Stimulated activated CD8-positive, alpha-beta memory T cell treated with anti-CD3 and anti-CD28 coated beads, Interleukin-2, amount 100 ng/mL, for 1 hour (primary cell): Measurements from ENCODE around the gene OCEL1.
A peak's percentile ranks its signal among the peaks of the same experiment; 100 is the strongest.

Experiments used
- DNase-seq, 2 donors: peaks; one replicate each; pipeline ENCODE4 v3.0.0-alpha.2; 2020; ENCODE audit warnings: low read depth in 2 of 2

Gene OCEL1

DNA sequence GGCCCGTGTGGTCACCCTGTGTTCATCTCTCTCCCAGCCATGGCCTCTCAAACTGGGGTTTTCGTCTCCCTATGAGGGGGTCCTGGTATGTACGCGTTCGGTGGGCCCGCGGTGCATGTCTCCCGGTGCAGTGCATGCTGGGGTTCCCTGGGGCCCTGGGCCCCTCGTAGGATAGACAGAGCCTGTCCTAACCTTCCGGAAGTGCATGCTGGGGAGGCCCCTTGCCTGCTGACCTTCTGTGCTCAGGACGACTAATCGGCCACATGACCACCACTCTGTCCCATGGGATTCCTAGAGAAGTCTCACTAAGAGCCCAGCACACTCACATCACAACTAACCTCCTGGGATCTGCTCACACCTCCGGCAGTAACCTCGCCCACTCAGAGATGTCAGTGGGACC is 15.7 kb upstream of the OCEL1 start:
- no peak for DNase-seq

DNA sequence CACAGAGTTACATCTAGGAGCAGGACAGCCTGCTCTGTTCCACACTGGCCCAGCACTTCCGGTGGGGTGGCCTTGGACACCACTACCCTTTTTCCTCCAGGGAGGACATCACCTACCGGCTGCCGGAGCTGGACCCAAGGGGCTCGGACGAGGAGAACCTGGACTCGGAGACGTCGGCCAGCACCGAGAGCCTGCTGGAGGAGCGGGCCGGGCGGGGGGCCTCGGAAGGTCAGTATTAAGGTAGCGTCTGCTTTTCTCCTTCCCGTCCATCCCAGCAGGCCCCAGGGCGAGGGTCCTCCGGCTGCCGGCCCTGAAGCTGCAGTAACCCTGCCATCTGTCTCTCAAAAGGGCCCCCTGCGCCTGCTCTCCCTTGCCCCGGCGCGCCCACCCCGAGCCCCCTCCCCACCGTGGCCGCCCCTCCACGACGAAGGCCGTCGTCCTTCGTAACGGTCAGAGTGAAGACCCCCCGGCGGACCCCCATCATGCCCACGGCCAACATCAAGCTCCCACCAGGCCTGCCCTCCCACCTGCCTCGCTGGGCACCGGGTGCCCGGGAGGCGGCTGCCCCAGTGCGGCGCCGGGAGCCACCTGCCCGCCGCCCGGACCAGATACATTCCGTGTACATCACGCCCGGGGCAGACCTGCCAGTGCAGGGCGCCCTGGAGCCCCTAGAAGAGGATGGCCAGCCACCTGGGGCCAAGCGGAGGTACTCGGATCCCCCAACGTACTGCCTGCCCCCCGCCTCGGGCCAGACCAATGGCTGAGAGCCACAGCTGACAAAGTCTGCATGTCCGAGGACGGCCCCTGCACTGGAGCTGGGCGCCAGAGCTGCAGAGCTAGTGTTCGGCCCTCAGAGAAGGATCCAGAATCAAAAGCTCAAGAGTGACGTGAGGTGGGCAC is 14.2 kb upstream of the OCEL1 start:
- no peak for DNase-seq

DNA sequence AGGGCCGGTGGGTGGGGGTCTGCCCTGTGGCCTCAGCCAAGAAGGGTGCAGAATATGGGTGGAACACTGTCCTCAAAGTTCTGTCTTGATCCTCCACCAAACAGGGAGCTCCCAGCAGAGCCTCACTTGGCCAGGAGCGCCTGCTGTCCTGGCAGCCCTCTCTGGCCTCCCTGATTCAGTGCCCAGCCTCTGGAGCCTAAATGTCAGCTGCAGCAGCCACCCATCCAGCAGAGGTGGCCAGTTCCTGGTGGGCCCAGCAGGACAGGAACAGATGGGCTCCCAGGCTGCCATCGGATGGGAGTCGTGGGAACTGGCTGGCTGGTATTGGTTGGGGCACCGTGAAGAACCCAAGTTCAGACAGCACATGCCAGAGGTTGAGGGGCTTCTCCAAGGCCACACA is 12.7 kb upstream of the OCEL1 start:
- DNase-seq = no peak

DNA sequence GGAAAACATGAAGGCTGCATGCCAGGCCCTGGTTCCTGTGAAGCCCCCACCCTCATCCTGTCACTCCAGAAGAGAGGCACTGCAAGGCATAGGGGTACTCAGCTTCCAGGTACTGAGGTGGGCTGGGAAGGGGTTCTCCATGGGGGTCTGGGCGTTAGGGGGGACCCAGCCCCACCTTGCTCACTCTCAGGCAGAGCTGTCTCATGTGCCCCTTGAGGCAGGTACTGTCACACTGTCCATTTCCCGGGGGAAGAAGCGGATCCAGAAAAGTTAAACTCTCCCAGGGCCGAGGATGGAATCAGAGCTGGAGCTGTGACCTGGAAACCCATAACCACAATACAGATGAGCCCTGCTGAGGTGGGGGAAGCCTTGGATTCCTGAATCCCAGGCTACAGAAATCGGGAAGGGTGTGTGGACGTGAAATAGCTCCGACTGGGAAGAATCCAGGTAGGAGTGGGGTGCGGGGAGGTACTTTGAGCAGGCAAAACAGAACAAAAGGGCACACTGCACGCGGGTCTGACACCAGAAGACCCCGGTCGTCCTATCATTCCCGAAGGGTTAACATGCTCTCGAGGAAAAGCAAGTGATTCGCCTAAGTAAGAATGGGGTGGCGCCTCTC is 11.4 kb upstream of the OCEL1 start:
- no peak for DNase-seq

DNA sequence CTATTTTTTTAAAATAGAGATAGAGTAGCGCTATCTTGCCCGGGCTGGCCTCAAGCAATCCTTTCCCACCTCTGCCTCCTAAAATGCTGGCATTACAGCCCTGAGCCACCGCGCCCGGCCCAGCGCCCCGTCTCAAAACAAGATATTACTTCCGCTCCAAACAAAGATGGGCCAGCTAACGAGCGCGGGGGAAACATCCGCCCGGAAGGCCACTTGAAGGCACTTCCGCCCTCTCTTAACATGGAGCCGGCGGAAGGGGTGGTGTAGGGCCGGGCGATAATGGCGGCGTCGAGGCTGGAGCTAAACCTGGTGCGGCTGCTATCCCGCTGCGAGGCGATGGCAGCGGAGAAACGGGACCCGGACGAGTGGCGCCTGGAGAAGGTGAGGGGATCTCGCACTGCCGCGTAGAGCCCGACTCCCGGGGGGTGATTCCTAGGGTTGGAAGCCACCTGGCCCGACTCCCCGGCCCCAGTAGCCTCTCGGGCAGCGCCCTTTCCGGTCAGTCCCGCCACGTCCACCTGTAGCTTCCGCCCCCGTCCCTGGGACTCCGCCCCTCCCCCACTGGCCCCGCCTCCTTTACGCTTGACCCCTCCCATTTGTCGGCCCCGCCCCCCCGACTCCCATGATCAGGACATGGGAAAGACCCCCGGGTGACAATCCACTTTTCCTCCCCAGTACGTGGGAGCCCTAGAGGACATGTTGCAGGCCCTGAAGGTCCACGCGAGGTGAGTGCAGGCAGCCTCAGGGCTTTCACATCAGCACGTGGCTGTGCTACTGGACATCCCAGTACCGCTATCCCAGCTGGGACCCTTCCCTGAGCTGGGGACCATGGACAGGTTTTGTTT is 10.7 kb upstream of the OCEL1 start, which contains the start of gene USE1:
Gene USE1, plus strand, starts transcription at position 231 of the 845 bp plus-strand sequence. Its CDS starts 49 bp downstream, at position 280.
- DNase-seq = peak; percentile 71 to 76

DNA sequence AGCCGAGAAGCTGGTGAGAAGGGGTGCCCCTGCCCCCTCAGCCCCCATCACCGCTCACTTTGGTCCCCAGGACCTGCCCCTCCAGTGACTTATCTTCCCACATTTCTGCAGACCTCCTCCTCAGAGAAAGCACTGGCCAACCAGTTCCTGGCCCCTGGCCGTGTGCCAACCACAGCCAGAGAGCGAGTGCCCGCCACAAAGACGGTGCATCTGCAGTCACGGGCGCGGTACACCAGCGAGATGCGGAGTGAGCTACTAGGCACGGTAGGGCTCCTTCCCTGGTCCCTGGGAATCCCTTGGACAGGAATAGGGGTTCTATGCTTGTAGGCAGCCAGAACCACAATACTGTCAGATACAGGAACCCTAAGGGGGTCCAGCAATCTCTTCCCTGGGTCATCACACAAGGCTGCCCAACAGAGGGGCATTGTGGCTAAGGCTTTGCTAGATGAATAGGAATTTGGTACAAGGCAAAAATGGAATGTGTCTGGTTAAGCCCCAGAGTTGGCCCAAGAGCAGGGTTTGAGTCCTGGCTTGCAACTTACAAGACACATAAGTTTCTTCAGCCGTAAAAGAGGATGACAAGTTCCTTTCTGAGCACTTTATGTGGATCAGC is 9.9 kb upstream of the OCEL1 start:
- DNase-seq = no peak

DNA sequence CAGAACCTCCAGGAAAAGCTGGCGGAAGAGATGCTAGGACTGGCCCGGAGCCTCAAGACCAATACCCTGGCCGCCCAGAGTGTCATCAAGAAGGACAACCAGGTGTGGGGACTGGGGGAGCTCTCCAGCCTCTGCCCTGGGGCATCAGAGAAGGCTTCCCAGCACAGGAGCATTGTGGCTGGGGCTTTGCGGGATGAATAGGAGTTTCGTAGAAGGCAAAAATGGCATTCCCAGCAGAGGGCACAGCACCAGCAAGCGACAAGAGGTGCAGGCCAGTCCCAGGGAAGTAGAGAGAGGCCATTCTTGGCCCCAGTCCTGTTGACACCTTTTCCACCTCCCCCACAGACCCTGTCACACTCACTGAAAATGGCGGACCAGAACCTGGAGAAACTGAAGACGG is 6.7 kb upstream of the OCEL1 start:
- no peak for DNase-seq

DNA sequence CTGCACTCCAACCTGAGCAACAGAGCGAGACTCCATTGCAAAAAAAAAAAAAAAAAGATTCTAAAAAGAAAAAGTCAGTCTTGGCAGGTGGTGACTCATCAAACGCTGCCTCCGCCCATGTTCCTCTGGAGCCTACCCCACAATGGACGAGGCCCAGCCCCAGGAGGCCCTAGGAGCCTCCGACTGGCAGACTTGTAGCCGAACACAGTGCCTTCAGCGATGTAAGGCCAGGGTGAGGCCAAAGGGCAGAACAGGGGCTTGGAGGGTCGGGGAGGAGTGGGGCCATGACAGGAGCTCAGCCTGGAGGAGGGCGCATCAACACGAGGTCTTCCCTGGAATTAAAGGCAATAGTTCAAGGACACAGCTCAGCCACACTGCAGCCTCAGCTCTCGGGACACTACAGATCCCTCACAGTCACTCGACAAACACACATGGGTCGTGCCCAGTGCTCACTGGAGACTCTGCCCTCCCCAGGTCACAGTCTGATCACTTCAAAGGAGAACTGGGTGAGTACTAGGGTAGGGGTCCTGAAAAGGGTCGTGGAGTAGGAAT is 5.7 kb upstream of the OCEL1 start:
- DNase-seq = no peak

DNA sequence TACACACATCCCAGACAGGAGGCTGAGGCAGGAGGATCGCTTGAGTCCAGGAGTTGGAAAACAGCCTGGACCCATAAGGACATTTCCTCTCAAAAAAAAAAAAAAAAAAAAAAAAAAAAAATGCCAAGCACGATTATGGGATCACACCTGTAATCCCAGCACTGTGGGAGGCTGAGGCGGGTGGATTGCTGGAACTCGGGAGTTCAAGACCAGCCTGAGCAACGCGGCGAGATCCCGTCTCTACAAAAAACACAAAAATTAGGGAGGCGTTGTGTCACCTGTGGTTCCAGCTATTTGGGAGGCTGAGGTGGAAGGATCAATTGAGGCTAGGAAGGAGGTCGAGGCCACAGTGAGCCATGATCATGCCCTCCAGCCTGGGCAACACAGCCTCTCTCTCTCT is 973 bp upstream of the OCEL1 start:
- no peak for DNase-seq

DNA sequence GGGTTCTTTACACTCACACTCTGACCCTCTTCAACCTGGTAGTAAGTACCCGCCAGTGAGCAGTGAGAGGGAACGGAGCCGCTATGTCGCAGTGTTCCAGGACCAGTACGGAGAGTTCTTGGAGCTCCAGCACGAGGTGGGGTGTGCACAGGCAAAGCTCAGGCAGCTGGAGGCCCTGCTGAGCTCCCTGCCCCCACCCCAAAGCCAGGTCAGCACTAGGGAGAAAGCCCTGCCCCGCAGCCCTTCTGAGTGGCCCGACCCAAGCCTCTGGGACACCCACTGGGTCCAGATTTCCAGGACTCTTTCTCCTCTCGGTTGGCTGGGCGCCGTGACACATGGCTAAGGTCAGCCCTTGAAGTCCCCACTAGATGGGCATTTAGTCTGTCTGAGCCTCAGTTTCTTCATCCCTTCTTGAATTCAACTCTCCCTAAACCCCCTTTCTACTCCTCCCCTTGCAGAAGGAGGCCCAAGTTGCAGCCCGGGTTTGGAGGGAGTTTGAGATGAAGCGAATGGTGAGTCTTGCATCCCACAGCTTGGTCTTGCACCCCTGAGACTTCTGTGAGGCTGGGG is 1.9 kb downstream of the OCEL1 start:
- no peak for DNase-seq

DNA sequence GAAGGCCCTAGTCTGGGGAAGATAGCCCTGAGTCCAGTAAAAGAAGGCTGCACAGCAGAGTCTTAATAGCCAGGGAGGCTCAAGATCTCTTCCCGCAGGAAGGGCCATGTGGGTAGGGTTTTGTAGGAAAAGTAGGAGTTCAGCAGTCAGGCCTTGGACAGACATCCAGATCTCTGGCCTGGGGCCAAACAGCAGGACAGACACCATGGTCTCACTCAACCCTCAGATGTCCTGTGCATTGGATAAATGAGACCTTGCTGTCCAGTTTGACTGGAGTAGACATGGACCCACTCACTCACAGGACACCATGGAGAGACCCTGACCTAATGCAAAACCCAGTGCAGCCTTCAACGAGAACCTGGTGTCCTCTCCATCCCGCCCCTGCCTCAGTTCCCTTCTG is 3.9 kb downstream of the OCEL1 start:
- DNase-seq = no peak

DNA sequence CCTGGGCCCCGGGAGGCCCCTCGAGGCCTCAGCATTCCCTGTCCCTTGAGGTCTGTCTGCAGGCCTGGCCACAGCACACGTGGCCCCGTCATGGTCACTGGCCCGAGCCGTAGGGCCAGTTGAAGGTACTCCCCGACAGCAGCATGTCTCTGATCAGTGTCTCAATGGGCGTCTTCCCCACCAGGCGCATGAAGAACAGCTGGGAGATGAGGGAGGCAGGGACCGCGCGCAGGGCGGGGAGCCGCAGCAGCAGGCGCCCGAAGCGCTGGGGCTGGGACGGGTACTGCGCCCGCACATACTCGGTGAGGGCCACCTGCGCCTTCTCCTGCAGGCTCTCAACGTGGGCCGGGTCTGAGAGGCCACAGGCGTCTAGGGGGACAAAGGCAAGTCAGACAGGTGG is 6.2 kb downstream of the OCEL1 start:
- DNase-seq = no peak

DNA sequence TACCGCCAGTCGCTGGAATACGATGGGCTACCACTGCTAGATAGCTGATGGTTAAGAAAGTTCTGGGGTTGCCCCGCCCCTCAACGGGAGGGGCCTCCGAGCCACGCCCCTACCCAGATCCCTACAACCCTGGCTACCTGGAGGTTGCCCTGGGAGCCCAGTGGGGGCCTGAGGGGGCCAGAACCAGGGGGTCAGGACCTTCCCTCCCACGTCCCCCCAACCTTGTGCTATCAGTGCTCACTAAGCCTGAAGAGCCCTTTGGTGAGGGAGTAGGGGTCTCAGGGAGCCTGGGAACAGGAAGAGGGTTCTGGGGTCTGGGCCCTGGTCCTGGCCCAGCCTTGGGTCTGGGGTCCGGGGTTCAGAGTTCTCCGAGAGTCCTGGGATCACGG is 8.9 kb downstream of the OCEL1 start:
- DNase-seq = no peak

DNA sequence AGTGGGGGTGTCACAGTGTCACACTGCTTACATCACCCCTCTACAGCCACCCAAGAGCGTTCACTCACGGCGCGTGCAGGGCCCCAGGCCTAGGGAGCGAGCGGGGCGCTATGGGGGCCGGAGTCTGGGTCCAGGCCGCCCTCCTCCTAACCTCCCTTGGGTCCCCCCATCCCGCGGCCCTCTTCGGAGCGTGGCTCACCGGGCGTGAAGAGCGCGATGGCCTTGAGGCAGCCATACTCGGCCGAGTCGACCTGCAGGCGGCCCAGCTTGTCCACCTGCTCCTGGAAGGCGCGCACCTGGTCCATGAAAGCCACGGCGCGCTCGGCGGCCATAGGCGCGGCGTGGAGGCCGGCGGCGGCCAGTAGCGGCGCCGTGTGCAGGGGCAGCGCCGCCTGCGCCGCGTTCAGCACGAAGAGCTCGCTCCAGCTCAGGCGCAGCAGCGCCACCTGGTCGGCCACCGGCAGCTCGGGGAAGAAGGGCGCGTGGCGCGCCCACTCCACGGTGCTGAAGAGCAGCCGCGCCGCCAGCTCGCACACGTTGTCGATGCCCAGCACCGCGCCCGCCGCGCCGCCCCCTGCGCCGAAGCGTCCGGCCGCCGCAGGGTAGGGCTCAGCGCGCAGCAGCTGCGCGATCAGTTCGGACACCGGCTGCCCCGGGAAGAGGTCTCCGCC is 9.4 kb downstream of the OCEL1 start:
- DNase-seq = peak; percentile 52 to 56

DNA sequence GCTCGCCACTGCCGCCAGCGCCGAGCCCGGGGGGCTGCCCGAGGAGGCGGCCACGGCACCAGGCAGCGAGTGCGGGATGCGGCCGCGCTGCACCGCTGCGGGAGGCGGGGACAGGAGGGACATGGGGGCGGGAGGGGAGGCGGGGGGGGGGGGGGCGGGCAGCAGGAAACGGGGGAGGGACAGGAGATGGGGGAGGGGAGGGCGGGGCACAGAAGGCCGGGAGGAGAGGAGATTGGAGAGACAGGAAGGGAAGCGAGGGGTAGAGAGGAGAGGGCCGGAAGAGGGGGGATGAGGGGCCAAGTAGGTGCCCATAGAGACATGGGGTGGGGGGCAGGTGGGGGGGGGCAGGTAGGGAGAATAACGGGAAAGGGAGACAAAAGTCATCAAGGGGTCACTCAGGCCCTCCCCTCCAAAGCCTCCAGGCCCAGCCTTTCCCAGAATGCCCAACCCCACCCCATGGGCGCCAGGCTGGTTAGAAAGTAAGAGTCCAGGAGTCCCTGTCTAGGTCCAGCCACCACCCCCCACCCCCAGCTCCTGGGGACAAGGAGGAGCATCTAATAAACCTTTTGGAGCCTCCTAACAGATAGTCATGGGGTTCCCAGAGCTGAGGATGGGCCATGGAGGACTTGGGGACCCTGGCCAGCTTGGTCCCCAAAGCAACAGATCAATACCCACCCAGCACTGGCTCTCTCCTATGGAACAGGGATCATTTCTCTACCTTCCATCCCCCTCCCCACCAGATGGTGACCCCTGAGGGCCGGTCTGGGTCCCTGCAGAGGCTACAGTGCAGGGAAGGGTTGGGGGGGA is 10.1 kb downstream of the OCEL1 start:
- no peak for DNase-seq

DNA sequence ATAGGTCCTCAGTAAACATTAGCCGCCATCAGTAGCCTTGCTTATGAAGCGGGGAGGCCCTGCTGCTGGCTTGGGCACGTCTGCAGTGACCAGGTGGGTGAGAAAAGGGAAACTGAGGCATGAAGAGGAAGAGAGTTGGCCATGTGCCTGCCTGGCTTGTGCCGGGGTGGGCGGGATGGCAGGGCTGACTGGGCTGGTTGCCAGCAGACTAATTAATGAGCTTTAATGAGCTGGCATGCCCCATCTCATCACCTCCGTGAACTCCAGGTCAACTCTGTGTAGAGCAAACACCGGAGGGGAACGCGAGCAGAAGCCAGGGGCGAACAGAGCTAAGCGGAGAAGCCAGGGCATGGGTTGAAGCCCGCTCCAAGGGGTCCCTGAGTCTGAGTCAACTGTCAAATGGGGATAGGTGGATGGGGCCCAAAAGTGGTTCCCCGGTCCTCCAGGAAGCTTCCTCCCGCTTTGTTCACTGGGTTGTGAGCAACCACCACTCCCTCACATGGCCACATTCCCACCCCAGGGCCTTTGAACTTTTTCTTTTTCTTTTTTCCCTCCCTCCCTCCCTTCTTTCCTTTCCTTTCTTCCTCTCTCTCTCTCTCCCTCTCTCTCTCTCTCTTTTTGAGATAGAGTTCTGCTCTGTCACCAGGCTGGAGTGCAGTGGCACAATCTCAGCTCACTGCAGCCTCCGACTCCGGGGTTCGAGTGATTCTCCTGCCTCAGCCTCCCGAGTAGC is 11.0 kb downstream of the OCEL1 start:
- DNase-seq = no peak

DNA sequence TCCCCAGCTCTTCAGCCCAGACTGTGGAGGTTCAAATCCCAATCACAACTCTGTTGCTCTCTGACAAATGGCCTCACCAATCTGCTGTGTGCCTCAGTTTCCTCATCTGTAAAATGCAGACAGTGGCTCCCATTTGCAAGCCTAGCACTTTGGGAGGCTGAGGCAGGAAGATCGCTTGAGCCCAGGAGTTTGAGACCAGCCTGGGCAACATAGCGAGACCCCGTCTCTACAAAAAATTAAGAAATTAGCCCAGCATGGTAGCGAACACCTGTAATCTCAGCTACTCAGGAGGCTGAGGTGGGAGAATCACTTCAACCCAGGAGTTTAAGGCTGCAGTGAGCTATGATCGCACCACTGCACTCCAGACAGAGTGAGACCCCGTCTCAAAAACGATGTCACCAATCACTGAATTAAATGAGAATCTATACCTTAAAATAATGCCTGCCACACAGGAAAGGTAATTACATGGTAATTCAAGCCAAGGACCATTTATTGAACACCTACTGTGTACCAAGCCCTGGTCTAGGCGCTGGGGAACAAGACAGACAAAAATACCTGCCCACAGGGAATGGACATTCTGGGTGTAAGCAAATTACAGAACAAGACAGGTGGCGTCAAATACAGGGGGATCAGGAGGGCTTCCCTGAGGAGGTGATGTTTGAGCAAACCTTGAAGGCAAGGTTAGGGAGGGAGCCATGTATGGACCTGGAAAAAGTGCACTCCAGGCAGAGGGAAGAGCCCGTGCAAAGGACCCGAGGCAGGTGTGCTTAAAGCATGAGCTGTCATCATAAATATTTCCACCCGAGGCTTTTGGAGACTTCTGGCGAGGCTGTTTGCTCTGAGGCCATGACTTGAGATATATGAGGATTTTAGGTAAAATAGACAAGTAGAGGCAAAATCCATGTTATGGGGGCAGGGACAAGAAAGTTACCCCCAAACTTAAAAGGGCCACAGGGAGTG is 12.0 kb downstream of the OCEL1 start:
- DNase-seq = no peak
